Measurements from ENCODE around the gene SECISBP2L.

- TF ChIP-seq GLIS3 (CRISPR knock-in tag; IDR thresholded peaks at IDR 0.05) (no peak), TCF4 (CRISPR knock-in tag; IDR thresholded peaks at IDR 0.05; ENCODE audit: borderline replicate concordance) (no peak), CSDC2 (CRISPR knock-in tag; IDR thresholded peaks at IDR 0.05) (no peak), RARB (CRISPR knock-in tag; IDR thresholded peaks at IDR 0.05) (no peak), ZNF70 (CRISPR knock-in tag; IDR thresholded peaks at IDR 0.05) (no peak)
Observed at GRCh38 chr15:48954538-48954937, 91.7 kb downstream of the SECISBP2L start.
